Fibroblast of skin of back (primary cell): ENCODE data around the gene PCYT1A.
"Not testable (repeated sequence)": the region's sequence is repeated elsewhere in the genome, so short reads cannot be mapped to it uniquely, and the experiment has no call there.

Source experiments
- DNase-seq: peaks from one replicate; pipeline ENCODE4 v3.0.0-alpha.2; 2013

PCYT1A gene

DNA sequence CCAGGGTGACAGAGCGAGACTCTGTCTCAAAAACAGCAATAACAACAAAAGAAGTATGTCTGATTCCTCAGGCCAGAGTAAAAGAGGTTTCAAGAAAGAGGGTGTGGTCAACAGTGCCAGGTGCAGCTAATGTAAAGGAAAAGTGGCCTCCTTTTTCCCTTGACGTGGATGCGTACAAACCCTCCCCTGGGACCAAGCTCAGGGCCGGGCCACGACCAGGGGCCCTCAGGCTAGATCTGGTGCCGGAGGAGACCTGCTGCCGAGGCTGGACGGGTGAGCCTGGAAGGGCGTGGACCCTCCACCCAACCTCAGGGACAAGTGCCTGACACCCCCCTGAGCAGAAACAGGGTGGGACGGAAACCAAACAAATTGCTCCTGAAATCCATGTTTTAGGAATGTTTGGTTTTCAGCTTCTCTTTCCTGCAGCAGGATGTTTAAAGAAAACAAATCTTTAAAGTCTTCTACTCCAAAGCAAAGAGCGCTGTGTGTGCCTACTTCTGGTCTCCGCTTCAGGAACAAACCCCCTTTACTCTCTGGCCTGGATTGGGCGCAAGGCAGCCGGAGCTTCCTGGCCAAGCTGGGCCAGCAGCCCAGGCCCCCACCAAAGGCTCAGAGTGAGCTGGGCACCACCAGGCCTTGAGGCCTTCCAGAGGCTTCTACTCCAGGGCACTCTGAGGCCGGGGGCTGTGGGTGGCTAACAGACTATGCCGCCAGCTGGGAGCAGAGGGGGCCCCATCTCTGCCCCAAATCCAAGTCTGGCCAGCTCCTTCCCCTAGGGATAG, 97.8 kb downstream of the PCYT1A start:
- DNase-seq = no peak

DNA sequence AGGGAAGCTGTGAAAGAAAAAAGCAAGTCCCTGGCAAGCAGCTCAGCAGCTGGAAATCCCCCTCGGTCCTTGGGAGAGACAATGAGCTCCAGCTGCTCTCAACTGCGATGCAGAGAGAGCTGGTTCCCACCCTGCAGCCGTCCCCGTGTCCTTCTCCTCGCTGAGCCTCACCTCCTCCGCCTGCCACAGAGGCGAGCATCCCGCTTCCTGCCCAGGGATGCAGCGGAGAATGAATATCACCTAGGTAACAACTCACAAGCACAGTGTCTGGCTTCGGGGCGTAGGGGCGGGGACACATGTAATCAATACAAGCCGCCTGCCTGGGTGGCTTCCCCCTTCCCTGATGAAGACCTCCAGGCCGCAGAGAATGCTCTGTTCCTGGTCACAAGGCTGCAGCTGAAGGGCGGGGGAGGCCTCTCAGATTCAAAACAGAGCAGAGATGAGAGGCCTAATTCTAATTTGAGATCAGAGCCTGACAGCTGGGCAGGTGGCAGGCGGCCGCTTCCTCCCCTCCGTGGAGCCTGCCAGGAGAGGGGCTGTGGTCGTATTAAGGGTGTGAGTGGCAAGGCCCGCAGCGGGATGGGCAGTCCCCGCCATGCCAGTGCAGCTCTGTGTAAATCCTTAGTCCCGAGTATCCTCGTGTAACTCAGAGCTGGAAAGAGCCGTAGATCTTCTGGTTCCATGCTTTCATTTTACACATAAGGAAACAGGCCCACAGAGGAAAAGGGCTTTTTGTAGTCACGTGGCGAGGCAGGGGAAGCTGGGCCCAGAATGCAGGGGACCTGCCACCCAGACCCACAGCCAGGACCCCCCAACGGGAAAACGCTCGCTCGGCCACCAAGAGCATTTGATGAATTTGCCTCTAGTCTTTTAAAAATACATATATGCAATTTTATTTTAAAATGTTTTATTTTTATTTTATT, 100.6 kb downstream of the PCYT1A start:
- no peak for DNase-seq

DNA sequence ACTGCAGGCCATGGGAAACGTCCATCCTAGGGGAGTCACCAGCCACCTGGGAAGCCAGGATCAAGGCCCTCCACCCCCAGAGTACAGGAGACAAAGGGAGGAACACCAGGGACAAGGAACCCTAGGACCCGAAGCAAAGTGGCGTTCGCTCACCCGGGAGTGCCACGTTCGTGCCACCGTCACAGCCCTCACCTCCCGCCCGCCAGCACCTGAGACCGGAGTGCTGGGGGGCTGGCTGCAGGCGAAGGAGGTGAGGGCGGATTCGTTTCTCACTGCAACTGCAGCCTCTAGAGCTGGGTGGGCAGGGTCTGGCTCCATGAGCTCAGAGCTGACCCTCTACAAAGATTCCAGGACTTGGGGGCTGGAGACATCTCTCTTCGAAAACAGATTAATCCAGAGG, 102.6 kb downstream of the PCYT1A start:
- DNase-seq = no peak

DNA sequence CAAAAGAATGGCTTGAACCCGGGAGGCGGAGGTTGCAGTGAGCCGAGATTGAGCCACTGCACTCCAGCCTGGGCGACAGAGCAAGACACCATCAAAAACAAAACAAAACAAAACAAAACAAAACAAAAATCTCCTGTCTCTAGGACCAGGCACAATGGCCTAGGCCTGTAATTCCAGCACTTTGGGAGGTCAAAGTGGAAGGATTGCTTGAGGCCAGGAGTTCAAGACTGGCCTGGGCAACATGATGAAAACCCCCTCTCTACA, 103.4 kb downstream of the PCYT1A start:
- DNase-seq = not testable (repeated sequence)

DNA sequence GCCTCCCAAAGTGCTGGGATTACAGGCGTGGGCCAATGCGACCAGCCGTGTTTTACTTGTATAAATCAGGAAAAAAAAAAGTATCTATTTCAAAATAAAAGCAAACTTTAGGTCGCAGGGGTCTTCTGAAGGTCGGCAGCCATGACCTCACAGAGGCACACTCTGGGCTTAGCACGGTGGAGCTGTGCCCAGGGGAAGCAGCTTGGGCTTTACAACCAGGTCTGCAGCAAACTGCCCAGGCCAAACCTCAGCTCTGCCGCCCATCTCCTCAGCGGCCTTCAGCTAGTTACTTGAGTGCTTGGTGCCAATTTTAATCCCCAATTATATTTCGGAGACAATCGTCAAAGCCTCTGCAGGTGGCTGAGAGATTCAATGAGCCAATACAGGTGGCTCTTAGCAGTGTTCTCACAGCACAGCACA, 106.4 kb downstream of the PCYT1A start:
- DNase-seq = no peak

DNA sequence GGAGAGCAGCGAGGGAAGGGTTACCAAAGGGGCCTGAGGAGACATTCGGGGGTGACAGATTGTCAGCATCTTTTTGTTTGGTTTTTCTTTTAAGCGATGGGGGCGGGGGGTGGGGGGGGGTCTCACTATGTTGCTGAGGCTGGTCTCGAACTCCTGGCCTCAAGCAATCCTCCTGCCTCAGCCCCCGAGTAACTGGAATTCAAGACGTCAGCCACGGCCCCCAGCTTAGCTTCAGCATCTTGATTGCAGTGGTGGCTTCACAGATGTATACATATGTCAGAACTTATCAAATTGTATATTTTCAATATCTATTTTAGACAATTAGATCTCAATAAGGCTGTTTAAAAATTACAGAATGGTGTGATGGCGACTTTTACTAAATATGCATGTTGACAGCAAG, 107.2 kb downstream of the PCYT1A start:
- DNase-seq = no peak
